ENCODE measurements around the gene KLHL29. TPM values are rescaled to one million over a fixed set of nuclear protein-coding genes. Genes with fewer than 3 reads are reported as not detected.

The KLHL29 gene
- total and polyA plus RNA-seq, 8 donors = 1.8 to 10.5 (median 2.8) TPM

DNA sequence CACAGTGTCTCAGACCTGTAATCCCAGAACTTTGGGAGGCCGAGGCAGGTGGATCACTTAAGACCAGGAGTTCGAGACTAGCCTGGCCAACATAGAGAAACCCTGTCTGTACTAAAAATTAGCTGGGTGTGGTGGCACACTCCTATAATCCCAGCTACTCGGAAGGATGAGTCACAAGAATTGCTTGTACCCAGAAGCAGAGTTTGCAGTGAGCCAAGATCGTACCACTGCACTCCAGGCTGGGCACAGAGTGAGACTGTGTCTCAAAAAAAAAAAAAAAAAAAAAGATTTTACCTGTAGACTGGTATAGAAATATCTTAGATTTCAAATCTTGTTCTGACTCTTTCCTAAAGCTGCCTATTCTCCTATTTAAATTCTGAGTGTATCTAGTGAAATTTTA, 7.2 kb upstream of the KLHL29 start:
- intact Hi-C loops (cut with DNase I) = no loop called here
- Histone ChIP-seq H3K27me3 (peaks cover 0 to 34% of the 10 kb centered on the region in 2 donors), H3K4me1 (no peaks in the 10 kb centered on the region), H3K27ac (no peak overlapping the region), H3K36me3 (no peaks in the 10 kb centered on the region), H3K9me3 (no peaks in the 10 kb centered on the region), H3K4me3 (no peak overlapping the region)
- no peak for DNase-seq
- ATAC-seq = no peak
- TF ChIP-seq, protein P1, sequence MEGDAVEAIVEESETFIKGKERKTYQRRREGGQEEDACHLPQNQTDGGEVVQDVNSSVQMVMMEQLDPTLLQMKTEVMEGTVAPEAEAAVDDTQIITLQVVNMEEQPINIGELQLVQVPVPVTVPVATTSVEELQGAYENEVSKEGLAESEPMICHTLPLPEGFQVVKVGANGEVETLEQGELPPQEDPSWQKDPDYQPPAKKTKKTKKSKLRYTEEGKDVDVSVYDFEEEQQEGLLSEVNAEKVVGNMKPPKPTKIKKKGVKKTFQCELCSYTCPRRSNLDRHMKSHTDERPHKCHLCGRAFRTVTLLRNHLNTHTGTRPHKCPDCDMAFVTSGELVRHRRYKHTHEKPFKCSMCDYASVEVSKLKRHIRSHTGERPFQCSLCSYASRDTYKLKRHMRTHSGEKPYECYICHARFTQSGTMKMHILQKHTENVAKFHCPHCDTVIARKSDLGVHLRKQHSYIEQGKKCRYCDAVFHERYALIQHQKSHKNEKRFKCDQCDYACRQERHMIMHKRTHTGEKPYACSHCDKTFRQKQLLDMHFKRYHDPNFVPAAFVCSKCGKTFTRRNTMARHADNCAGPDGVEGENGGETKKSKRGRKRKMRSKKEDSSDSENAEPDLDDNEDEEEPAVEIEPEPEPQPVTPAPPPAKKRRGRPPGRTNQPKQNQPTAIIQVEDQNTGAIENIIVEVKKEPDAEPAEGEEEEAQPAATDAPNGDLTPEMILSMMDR (IDR thresholded peaks at IDR 0.05) = no peak

DNA sequence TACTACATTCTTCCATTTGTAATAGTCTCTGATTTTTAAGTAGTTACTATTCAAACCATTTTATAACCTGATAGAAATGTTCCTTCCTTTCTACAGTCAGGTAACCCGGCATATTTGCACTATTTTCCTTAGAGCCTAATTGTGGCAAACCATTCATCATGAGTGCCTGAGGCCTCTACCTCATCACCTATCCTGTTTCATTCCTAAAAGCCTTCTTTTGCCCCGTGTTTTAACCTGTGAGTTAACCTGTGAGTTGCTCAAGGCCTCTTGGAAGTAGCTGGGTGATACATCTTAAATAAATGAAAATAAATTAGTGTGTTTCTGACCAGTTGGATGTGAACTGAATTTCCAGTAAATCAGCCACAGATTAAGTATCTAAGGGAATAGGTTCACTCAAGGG, 6.5 kb upstream of the KLHL29 start:
- H3K27me3 ChIP-seq = peaks cover 0 to 41% of the 10 kb centered on the region in 2 donors
- ATAC-seq = no peak
- H3K36me3 ChIP-seq = no peaks in the 10 kb centered on the region
- H3K9me3 ChIP-seq = no peaks in the 10 kb centered on the region
- H3K27ac ChIP-seq = no peak overlapping the region
- DNase-seq = no peak
- TF ChIP-seq, protein P1 (IDR thresholded peaks at IDR 0.05) = no peak
- no peak overlapping the region for H3K4me3 ChIP-seq
- H3K4me1 ChIP-seq = no peaks in the 10 kb centered on the region
- intact Hi-C loops (cut with DNase I) = no loop called here

DNA sequence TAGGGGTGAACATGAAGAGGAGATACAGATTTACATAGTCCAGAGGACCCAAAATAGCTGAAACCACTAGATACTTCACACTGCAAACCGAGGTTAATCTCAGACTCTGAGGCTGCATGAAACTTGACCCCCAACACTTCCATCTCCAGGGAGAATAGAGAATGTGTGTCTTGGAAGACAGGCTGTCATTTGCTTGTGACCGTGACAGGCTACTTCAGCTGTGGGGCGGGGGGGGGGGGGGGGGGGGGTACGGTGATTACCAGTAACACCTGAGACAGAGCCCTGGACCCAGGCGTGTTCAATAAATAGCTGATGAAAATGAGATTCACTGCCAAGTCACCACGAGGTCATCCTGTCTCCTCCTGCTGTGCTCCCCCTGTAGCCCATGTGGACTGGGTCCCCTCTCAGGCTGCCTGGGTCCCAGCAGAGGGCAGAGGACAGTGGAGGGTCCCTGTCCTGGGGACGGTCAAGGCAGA, 5.7 kb upstream of the KLHL29 start:
- ATAC-seq (no peak), DNase-seq (no peak)
- H3K9me3 ChIP-seq = no peaks in the 10 kb centered on the region
- H3K4me3 ChIP-seq = no peak overlapping the region
- peaks cover 0 to 48% of the 10 kb centered on the region in 2 donors for H3K27me3 ChIP-seq
- intact Hi-C loops (cut with DNase I) = no loop called here
- no peak overlapping the region for H3K27ac ChIP-seq
- no peaks in the 10 kb centered on the region for H3K36me3 ChIP-seq
- no peaks in the 10 kb centered on the region for H3K4me1 ChIP-seq
- TF ChIP-seq, protein P1 (IDR thresholded peaks at IDR 0.05) = no peak

DNA sequence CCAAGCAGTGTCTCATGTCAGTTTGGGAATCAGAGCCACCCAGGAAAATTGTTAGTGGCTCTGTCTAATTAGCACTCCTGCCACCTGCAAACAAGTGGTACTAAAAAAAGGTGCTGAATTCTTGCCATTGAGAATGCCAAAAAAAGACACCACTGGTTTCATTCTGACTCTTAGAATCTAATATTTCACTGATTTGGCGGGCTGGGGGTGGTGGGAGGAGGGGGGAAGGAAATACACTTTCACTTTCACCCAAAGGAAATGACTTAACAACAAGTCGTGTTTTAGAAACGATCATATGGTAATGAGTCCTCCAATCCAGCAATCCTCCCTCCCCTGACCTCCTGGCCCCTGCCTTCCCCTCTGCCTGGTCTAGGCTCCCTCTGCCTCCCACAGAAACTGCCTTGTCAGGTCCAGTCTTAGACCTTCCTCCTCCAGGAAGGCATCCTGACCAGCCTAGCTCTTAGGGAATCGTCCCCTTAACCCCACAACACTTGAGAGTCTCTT, 4.4 kb upstream of the KLHL29 start:
- DNase-seq = no peak
- Histone ChIP-seq H3K36me3 (no peaks in the 10 kb centered on the region), H3K9me3 (no peaks in the 10 kb centered on the region), H3K27me3 (peaks cover 0 to 61% of the 10 kb centered on the region in 2 donors), H3K4me3 (no peak overlapping the region), H3K4me1 (peaks cover 0 to 6% of the 10 kb centered on the region in 2 donors), H3K27ac (peak overlapping the region in 1 of 2 donors; percentile 72)
- intact Hi-C loops (cut with DNase I) = no loop called here
- peak; percentile 44 for ATAC-seq
- TF ChIP-seq, protein P1 (IDR thresholded peaks at IDR 0.05) = no peak

DNA sequence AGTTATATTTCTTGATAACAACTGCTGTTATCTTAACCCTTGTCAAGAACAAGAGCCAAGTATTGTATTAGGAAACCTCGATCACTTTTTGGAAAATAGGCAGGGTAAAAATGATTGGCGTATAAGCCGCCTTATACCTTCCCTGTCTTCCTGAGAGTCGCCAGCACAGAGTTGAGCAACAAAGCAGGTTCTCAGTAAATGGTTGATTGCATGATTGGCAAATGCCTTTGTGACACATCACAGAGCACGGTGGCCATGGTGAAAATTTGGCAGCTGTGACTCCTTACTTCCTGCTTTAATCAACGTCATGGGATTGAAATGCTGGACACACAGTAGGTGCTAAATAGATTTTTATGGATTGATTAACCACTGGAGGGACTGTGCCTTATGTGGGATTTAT, 3.9 kb upstream of the KLHL29 start:
- Histone ChIP-seq H3K4me3 (no peak overlapping the region), H3K27ac (peak overlapping the region in 1 of 2 donors; percentile 72), H3K9me3 (no peaks in the 10 kb centered on the region), H3K4me1 (peaks cover 0 to 11% of the 10 kb centered on the region in 2 donors), H3K36me3 (no peaks in the 10 kb centered on the region), H3K27me3 (peaks cover 0 to 65% of the 10 kb centered on the region in 2 donors)
- DNase-seq (peak in 2 of 4 donors; percentile 34 to 72), ATAC-seq (peak; percentile 69)
- intact Hi-C loops (cut with DNase I) = no loop called here
- TF ChIP-seq, protein P1 (IDR thresholded peaks at IDR 0.05) = no peak
